Suprapubic skin (tissue), 4 donors: Measurements from ENCODE around the gene PACRG.

ENCODE experiments used
- EP300 ChIP-seq: sonication (generic); formaldehyde crosslinking; IDR thresholded peaks from one replicate; pipeline ENCODE4 v1.6.1; 2017; ENCODE audit warnings: antibody characterized with exemption
- POLR2A ChIP-seq, 2 donors: fragments of 450-650 bp; IDR thresholded peaks; one replicate each; pipeline ENCODE4 v1.6.1; 2017; ENCODE audit warnings: antibody characterized with exemption in 2 of 2, mild to moderate bottlenecking in 2 of 2, moderate library complexity in 2 of 2
- POLR2AphosphoS5 ChIP-seq, 3 donors: sonication (generic); formaldehyde crosslinking; IDR thresholded peaks; one replicate each; pipeline ENCODE4 v1.6.1; 2017; ENCODE audit warnings: antibody characterized with exemption in 3 of 3
- TF ChIP-seq, protein P1 (sequence below), 2 donors: fragments of 200-600 bp in 1 of 2; fragments of 450-650 bp in 1 of 2; sonication (generic) in 1 of 2; IDR thresholded peaks; one replicate each; pipeline ENCODE4 v1.5.1; 2016 to 2019; ENCODE audit warnings: antibody characterized with exemption in 2 of 2, mild to moderate bottlenecking in 1 of 2, moderate library complexity in 1 of 2

DNA sequence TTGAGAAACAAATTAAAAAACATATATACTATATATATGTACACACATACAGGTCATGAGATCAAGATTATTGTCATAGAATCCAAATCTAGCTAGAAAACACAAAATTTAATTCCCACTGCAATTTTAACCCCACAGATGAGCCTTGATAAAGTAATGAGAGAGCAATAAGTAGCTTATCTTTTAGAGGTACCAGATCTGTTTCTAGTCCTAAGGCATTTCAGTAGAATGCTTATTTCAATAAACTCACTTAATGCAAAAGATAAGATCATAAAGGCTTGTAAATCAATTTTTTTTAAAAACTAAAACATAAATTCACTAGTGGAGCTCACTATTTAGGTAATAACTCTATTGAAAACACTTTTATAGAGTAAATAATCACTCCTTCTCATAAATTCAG, 47.4 kb upstream of the PACRG start:
- no peak for TF ChIP-seq POLR2AphosphoS5 (IDR thresholded peaks at IDR 0.05)
- TF ChIP-seq, protein P1, sequence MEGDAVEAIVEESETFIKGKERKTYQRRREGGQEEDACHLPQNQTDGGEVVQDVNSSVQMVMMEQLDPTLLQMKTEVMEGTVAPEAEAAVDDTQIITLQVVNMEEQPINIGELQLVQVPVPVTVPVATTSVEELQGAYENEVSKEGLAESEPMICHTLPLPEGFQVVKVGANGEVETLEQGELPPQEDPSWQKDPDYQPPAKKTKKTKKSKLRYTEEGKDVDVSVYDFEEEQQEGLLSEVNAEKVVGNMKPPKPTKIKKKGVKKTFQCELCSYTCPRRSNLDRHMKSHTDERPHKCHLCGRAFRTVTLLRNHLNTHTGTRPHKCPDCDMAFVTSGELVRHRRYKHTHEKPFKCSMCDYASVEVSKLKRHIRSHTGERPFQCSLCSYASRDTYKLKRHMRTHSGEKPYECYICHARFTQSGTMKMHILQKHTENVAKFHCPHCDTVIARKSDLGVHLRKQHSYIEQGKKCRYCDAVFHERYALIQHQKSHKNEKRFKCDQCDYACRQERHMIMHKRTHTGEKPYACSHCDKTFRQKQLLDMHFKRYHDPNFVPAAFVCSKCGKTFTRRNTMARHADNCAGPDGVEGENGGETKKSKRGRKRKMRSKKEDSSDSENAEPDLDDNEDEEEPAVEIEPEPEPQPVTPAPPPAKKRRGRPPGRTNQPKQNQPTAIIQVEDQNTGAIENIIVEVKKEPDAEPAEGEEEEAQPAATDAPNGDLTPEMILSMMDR (IDR thresholded peaks at IDR 0.05): no peak
- no peak for TF ChIP-seq POLR2A (IDR thresholded peaks at IDR 0.05)
- no peak for TF ChIP-seq EP300
